MM.1S (cell line): ENCODE data around the gene GSTA1.

Experiments
- EZH2 ChIP-seq: fragments of 300-600 bp; sonication (generic); optimal IDR thresholded peaks from 2 replicates; pipeline ENCODE3; 2017; ENCODE audit warnings: low read depth, mild to moderate bottlenecking, antibody characterized with exemption, low read length, mixed read lengths
- TF ChIP-seq, protein P1 (sequence below): fragments of 300-600 bp; sonication (generic); IDR thresholded peaks from 2 replicates; pipeline ENCODE4 v1.5.1; 2016; ENCODE audit warnings: antibody characterized with exemption, low read length, mixed read lengths

DNA sequence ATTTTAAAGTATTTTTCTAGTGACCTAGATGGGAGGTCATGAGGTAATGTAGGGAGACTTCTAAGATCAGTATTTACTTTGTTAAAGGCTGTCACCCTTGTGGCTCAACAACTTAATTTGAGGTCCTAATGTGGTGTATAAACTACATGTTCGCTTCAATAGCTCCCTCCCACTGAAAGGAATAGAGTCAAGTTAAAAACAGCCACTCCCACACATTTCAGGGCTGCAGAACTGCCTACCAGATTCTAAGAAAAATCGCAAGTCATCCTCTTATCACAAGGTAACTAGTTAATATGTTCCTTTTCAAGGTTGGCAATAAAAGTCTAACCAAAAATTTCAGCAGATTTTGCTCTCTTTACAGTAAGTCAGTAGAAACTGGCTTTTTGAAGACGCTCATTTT lies 15.1 kb downstream of the GSTA1 start:
- TF ChIP-seq, protein P1, sequence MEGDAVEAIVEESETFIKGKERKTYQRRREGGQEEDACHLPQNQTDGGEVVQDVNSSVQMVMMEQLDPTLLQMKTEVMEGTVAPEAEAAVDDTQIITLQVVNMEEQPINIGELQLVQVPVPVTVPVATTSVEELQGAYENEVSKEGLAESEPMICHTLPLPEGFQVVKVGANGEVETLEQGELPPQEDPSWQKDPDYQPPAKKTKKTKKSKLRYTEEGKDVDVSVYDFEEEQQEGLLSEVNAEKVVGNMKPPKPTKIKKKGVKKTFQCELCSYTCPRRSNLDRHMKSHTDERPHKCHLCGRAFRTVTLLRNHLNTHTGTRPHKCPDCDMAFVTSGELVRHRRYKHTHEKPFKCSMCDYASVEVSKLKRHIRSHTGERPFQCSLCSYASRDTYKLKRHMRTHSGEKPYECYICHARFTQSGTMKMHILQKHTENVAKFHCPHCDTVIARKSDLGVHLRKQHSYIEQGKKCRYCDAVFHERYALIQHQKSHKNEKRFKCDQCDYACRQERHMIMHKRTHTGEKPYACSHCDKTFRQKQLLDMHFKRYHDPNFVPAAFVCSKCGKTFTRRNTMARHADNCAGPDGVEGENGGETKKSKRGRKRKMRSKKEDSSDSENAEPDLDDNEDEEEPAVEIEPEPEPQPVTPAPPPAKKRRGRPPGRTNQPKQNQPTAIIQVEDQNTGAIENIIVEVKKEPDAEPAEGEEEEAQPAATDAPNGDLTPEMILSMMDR, result no peak
- TF ChIP-seq EZH2, result no peak
